ENCODE results near the gene MAGEB10.
"Not testable (repeated sequence)": the region's sequence is repeated elsewhere in the genome, so short reads cannot be mapped to it uniquely, and the experiment has no call there.

MAGEB10 gene

GRCh38 chrX:27807690-27808089 is at the start of gene MAGEB10:
Gene MAGEB10 (plus strand): TSS chrX:27807990. CDS start chrX:27821307, 13,317 bp downstream.
- DNase-seq, result no peak

DNA sequence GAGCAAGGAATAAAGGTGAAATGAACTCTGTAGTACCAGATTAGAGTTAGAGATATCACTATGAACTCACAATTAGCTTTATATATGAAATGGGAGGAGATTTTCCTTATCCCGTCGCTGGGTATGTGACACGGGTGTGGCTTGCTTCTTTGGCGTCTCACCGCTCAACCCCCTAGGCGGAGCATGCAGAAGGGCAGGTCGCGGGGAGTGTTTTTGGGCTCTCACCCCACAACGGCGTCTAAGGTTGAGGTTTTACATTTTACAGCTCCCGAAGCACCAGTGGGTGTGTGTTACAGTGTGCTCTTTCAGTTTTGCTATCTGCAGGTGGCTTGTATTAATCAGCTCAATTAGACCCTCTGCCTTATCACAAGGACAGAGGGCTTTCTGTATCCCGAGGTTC is 42.1 kb upstream of the MAGEB10 start:
- no peak for DNase-seq

GRCh38 chrX:27767387-27767786 is 40.4 kb upstream of the MAGEB10 start:
- no peak for DNase-seq

GRCh38 chrX:27775984-27776383 is 31.8 kb upstream of the MAGEB10 start:
- no peak for DNase-seq

GRCh38 chrX:27796640-27797257 is 11.0 kb upstream of the MAGEB10 start:
- DNase-seq, result no peak

DNA sequence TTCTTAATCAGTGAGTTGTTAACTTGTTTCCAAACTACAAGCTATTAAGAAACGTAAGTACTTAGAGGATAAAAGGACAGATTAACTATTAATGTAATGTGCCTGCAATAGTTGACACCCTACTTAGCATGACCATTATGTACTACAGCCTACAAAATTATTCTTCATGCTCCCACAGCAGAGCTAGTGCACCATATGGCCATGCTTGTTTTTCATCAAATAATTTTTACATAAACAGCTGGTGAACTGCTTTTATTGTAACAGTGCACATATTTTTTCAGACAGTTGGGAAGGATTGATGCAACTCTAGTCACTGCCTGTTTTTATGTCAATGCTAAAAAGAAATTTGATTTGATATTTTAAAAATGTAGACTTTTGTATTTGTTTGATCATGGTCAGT is 10.2 kb upstream of the MAGEB10 start:
- DNase-seq, result no peak

DNA sequence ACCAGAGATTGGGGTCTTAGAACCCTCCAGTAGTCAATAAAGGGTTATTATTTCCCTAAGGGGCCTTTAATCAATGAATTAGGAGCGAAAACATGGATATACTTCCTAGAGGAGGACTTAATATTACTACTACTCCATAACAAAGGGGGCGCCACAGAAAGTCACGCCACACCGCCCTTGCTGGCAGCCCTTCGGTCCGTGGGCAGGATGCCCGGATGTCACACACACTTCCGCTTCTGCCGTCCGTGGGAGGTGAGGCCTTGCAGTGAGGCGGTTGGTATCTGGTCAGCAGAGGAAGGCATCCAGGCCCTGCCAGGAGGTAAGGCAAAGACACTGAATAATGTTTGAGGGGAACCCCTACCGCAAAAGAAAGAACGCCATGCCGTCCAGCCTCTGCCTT is 436 bp downstream of the MAGEB10 start:
- no peak for DNase-seq

- DNase-seq, result not testable (repeated sequence)
Observed at GRCh38 chrX:27808991-27809859, 1.4 kb downstream of the MAGEB10 start.

- DNase-seq, result no peak
Observed at GRCh38 chrX:27815209-27815608, 7.4 kb downstream of the MAGEB10 start.

- no peak for DNase-seq
Observed at GRCh38 chrX:27823812-27824211, 16.0 kb downstream of the MAGEB10 start.

- DNase-seq, result no peak
Observed at GRCh38 chrX:27838185-27838584, 30.4 kb downstream of the MAGEB10 start.

GRCh38 chrX:27840881-27841280 is 33.1 kb downstream of the MAGEB10 start:
- no peak for DNase-seq

DNA sequence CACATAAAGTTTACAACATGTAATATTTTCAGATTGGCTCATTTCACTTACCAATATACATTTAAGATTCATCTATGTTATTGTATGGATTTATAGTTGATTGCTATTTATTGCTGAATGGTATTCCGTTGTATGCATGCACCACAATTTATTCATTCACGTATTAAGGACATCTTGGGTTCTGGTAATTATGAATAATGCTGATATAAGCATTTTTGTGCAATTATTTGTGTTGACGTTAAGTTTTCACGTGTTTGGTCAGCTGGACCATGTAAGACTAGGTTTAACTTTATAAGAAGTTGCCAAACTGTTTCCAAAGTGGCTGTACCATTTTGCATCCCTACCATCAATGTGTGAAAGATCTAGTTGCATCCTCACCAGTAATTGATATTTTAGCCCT is 35.1 kb downstream of the MAGEB10 start:
- DNase-seq, result no peak

GRCh38 chrX:27860337-27860736 is 52.5 kb downstream of the MAGEB10 start:
- DNase-seq, result no peak

DNA sequence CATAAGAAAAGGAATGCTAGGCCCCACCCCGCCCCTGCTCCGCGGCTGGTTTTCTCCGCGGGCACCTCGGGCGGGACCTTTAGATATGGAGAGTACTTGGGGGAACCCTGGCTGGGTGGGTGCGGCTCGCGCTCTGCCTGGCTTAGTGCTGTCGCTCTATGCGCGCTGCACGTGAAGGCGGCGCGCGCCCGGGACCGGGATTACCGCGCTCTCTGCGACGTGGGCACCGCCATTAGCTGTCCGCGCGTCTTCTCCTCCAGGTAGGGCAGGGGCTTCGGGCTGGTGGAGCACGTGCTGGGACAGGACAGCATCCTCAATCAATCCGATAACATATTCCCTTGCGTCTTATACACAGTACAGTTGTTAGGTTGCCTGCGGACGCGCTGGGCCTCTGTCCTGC is 56.0 kb downstream of the MAGEB10 start:
- no peak for DNase-seq

Measured in DMS79 treated with DMSO at 0.1 percent for 48 hours (cell line).